ENCODE results near the gene CCDC88A.

Gene CCDC88A

GRCh38 chr2:55365303-55365702 lies 54.4 kb downstream of the CCDC88A start:
- ChIA-PET POLR2A (no interaction called here), CTCF (interaction anchor here (1.2 to 3.4 kb wide), 3 partner anchors 9 to 28 kb away, joined by 3 to 17 read pairs (median 7); no protein-coding TSS in a partner anchor)
- no peak for TF ChIP-seq CTCF (IDR thresholded peaks at IDR 0.05; ENCODE audit: control extremely low read depth, extremely low read depth, low read depth, missing control alignments)
- no peak for DNase-seq (ENCODE audit: extremely low spot score)

- no peak for TF ChIP-seq CTCF (IDR thresholded peaks at IDR 0.05; ENCODE audit: control extremely low read depth, extremely low read depth, low read depth, missing control alignments)
- ChIA-PET CTCF (interaction anchor here (2.3 to 3.4 kb wide), 2 partner anchors 10 to 14 kb away, joined by 7 to 17 read pairs; no protein-coding TSS in a partner anchor), POLR2A (no interaction called here)
- no peak for DNase-seq (ENCODE audit: extremely low spot score)
These were observed 55.2 kb downstream of the CCDC88A start for GRCh38 chr2:55364189-55365055.

- POLR2A ChIA-PET = no interaction called here
- CTCF ChIA-PET = interaction anchor here (3.4 kb wide), 1 partner anchor 11 kb away, joined by 17 read pairs; no protein-coding TSS in a partner anchor
- TF ChIP-seq CTCF (IDR thresholded peaks at IDR 0.05; ENCODE audit: control extremely low read depth, extremely low read depth, low read depth, missing control alignments) = no peak
- DNase-seq (ENCODE audit: extremely low spot score) = no peak
These were observed 56.0 kb downstream of the CCDC88A start for GRCh38 chr2:55363636-55364035.

DNA sequence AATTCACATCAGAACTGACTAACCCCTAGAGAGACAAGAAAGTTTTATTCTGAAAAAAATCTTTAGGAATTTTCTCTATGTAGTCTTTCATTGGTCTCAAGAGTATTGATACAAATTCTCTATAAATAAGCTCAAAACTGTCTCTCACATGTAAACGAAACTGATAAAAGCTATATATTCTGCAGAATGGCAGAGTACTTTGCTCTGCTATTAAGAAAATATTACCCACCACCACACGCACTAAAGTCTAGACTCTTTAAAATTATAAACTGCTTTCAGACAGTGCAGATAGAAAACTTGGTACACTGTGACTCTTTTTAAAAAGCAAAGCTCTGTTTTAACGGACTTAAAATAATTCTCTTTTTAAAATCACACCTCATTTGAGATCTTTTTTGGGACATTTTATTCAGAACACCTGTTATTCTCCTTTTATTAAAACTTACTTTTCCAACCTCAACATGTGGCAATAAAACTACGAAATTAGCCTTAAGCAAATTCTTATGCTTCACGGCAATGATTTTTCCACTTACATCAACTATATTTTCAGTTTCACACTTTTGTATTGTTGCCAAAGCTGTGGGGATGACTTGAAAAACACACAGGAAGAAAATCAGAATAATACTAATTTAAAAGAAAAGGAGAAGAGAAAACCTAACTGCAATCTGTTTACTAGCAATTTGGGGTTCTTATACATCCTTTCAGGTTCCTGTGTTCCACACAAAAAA lies 58.0 kb downstream of the CCDC88A start:
- no peak for TF ChIP-seq CTCF (IDR thresholded peaks at IDR 0.05; ENCODE audit: control extremely low read depth, extremely low read depth, low read depth, missing control alignments)
- CTCF ChIA-PET = interaction anchor here (1.2 kb wide), 2 partner anchors 11 to 22 kb away, joined by 3 to 5 read pairs; no protein-coding TSS in a partner anchor
- POLR2A ChIA-PET = no interaction called here

DNA sequence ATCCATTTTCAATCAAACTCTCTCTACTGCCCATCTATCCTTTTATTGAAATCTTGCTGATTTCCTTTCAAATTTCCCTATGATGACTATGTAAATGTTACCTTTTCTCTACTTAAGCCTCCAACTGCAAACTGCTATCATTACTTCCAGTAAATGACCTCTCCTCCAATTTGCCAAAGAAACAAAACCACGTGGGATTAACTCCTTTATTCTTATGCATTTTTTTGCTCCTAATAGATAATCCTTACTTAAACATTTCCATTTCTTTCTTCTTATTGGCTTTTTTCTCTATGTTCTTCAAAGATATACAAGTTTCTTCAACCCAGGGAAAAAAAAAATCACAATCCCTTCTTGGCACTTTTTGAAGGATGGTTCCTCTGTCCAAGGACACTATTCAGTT lies 61.2 kb downstream of the CCDC88A start:
- CTCF ChIA-PET = interaction anchor here (1.0 kb wide), 1 partner anchor 16 kb away, joined by 3 read pairs; no protein-coding TSS in a partner anchor
- POLR2A ChIA-PET = no interaction called here
- no peak for TF ChIP-seq CTCF (IDR thresholded peaks at IDR 0.05; ENCODE audit: control extremely low read depth, extremely low read depth, low read depth, missing control alignments)
- no peak for DNase-seq (ENCODE audit: extremely low spot score)

More for the DNA sequence above, 58.0 kb downstream of the CCDC88A start:
- DNase-seq (ENCODE audit: extremely low spot score) = no peak

- no peak for TF ChIP-seq CTCF (IDR thresholded peaks at IDR 0.05; ENCODE audit: control extremely low read depth, extremely low read depth, low read depth, missing control alignments)
- DNase-seq (ENCODE audit: extremely low spot score) = no peak
- CTCF ChIA-PET = interaction anchor here (1.0 kb wide), 1 partner anchor 16 kb away, joined by 3 read pairs; no protein-coding TSS in a partner anchor
- POLR2A ChIA-PET = no interaction called here
These were observed 61.7 kb downstream of the CCDC88A start for GRCh38 chr2:55357927-55358326.
